Measurements from ENCODE around the gene COX7C.

COX7C gene

GRCh38 chr5:86665984-86666760 is 48.4 kb downstream of the COX7C start:
- no peak for DNase-seq

- DNase-seq, result no peak
Observed at GRCh38 chr5:86666981-86667380, 49.2 kb downstream of the COX7C start.

All from DMS 273 treated with DMSO at 0.1 percent for 48 hours (cell line).